Measurements from ENCODE around the gene PDCD7.
"Not testable (repeated sequence)": the region's sequence is repeated elsewhere in the genome, so short reads cannot be mapped to it uniquely, and the experiment has no call there.

Gene PDCD7

GRCh38 chr15:65077981-65078352 is 55.6 kb downstream of the PDCD7 start:
- no peak for DNase-seq (ENCODE audit: insufficient read length)
- no peak for FAIRE-seq
- no peak for TF ChIP-seq POLR2AphosphoS5 (IDR thresholded peaks at IDR 0.05; ENCODE audit: low read depth, low read length)
- TF ChIP-seq POLR2A (IDR thresholded peaks at IDR 0.05; ENCODE audit: low read depth, low read length), result no peak
- no peak for TF ChIP-seq TAF1 (IDR thresholded peaks at IDR 0.05; ENCODE audit: borderline replicate concordance, low read depth, low read length)

DNA sequence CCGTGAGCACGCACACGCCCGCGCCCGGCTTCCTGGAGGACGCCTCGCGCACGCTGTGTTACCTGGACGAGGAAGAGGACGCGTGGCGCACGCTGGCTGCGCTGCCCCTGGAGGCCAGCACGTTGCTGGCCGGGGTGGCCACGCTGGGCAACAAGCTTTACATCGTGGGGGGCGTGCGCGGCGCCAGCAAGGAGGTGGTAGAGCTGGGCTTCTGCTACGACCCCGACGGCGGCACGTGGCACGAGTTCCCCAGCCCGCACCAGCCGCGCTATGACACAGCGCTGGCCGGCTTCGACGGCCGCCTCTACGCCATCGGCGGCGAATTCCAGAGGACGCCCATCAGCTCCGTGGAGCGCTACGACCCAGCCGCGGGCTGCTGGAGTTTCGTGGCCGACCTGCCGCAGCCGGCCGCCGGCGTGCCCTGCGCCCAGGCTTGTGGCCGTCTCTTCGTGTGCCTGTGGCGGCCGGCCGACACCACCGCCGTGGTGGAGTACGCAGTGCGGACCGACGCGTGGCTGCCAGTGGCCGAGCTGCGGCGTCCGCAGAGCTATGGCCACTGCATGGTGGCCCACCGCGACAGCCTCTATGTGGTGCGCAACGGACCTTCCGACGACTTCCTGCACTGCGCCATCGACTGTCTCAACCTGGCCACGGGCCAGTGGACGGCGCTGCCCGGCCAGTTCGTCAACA is 56.2 kb downstream of the PDCD7 start:
- DNase-seq (ENCODE audit: insufficient read length) (no peak), FAIRE-seq (no peak)
- TF ChIP-seq POLR2AphosphoS5 (IDR thresholded peaks at IDR 0.05; ENCODE audit: low read depth, low read length), result no peak
- TF ChIP-seq POLR2A (IDR thresholded peaks at IDR 0.05; ENCODE audit: low read depth, low read length), result no peak
- TF ChIP-seq TAF1 (IDR thresholded peaks at IDR 0.05; ENCODE audit: borderline replicate concordance, low read depth, low read length), result no peak

GRCh38 chr15:65076486-65077290 is 56.9 kb downstream of the PDCD7 start, which contains the start of gene KBTBD13:
Gene KBTBD13, plus strand, starts transcription at chr15:65076746. Its CDS starts 70 bp downstream, at chr15:65076816.
- TF ChIP-seq TAF1 (IDR thresholded peaks at IDR 0.05; ENCODE audit: borderline replicate concordance, low read depth, low read length) (no peak), POLR2AphosphoS5 (IDR thresholded peaks at IDR 0.05; ENCODE audit: low read depth, low read length) (no peak), POLR2A (IDR thresholded peaks at IDR 0.05; ENCODE audit: low read depth, low read length) (no peak)
- FAIRE-seq (no peak), DNase-seq (ENCODE audit: insufficient read length) (no peak)

GRCh38 chr15:65075607-65076395 is 57.8 kb downstream of the PDCD7 start:
- not testable (repeated sequence) for FAIRE-seq; DNase-seq (ENCODE audit: insufficient read length)

DNA sequence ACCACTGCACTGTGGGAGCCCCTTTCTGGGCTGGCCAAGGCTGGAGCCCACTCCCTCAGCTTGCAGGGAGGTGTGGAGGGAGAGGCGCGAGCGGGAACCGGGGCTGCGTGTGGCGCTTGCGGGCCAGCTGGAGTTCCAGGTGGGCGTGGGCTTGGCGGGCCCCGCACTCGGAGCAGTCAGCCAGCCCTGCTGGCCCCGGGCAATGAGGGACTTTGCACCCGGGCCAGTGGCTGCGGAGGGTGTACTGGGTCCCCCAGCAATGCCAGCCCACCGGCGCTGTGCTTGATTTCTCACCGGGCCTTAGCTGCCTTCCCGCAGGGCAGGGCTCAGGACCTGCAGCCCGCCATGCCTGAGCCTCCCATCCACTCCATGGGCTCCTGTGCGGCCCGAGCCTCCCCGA is 58.7 kb downstream of the PDCD7 start:
- not testable (repeated sequence) for DNase-seq (ENCODE audit: insufficient read length); FAIRE-seq

GRCh38 chr15:65072617-65073016 is 61.0 kb downstream of the PDCD7 start:
- DNase-seq (ENCODE audit: insufficient read length), result no peak
- FAIRE-seq, result no peak
- no peak for TF ChIP-seq TAF1 (IDR thresholded peaks at IDR 0.05; ENCODE audit: borderline replicate concordance, low read depth, low read length)
- TF ChIP-seq POLR2AphosphoS5 (IDR thresholded peaks at IDR 0.05; ENCODE audit: low read depth, low read length), result no peak
- no peak for TF ChIP-seq POLR2A (IDR thresholded peaks at IDR 0.05; ENCODE audit: low read depth, low read length)

DNA sequence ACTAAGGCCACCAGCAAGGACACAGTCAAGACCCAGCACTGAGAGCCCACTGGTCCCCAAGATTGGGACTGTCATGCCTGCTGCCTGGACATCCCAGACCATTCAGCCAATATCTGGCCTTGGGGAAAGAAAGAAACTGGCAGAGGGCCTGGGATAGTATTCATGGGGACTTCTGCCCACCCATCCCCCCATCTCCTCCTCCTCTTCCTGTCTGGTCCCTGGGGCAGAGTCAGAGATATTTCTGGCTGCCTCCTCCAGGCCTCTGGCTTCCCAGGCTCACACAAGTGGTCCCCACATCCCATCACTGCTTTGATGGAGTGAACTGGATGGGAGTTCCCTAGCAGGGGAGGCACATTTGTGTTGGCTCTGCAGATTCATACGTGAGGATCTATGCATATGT is 61.6 kb downstream of the PDCD7 start:
- TF ChIP-seq POLR2A (IDR thresholded peaks at IDR 0.05; ENCODE audit: low read depth, low read length), result no peak
- no peak for TF ChIP-seq TAF1 (IDR thresholded peaks at IDR 0.05; ENCODE audit: borderline replicate concordance, low read depth, low read length)
- TF ChIP-seq POLR2AphosphoS5 (IDR thresholded peaks at IDR 0.05; ENCODE audit: low read depth, low read length), result no peak
- no peak for DNase-seq (ENCODE audit: insufficient read length)
- FAIRE-seq, result no peak

DNA sequence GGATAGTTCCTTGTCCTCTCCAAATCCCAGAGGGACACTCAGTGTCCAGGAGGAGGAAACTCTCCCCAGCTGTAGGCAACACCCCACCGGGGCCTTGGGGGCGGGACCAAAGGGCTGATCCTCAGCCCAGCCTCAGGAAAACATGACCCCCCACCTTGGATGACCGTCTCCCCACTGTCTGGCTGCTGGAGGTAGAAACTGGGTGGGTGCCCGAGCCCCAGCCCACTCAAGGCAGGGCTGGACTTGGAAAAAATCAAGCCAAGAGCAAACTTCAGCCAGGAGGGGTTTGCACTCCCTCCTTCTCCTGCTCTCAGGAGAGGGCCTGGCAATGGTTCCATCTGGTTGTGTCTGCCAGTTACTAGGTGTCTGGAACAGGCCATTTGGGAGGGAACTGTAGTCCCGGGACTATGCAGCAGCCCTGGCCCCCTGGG is 62.2 kb downstream of the PDCD7 start:
- DNase-seq (ENCODE audit: insufficient read length) (no peak), FAIRE-seq (no peak)
- no peak for TF ChIP-seq TAF1 (IDR thresholded peaks at IDR 0.05; ENCODE audit: borderline replicate concordance, low read depth, low read length)
- TF ChIP-seq POLR2A (IDR thresholded peaks at IDR 0.05; ENCODE audit: low read depth, low read length), result no peak
- no peak for TF ChIP-seq POLR2AphosphoS5 (IDR thresholded peaks at IDR 0.05; ENCODE audit: low read depth, low read length)

GRCh38 chr15:65069779-65070546 is 63.6 kb downstream of the PDCD7 start:
- FAIRE-seq (no peak), DNase-seq (ENCODE audit: insufficient read length) (no peak)
- TF ChIP-seq TAF1 (IDR thresholded peaks at IDR 0.05; ENCODE audit: borderline replicate concordance, low read depth, low read length), result no peak
- TF ChIP-seq POLR2A (IDR thresholded peaks at IDR 0.05; ENCODE audit: low read depth, low read length), result no peak
- TF ChIP-seq POLR2AphosphoS5 (IDR thresholded peaks at IDR 0.05; ENCODE audit: low read depth, low read length), result no peak

- DNase-seq (ENCODE audit: insufficient read length), result no peak
- TF ChIP-seq POLR2AphosphoS5 (IDR thresholded peaks at IDR 0.05; ENCODE audit: low read depth, low read length) (no peak), TAF1 (IDR thresholded peaks at IDR 0.05; ENCODE audit: borderline replicate concordance, low read depth, low read length) (no peak), POLR2A (IDR thresholded peaks at IDR 0.05; ENCODE audit: low read depth, low read length) (no peak)
- FAIRE-seq, result no peak
Measured at GRCh38 chr15:65069179-65069578, 64.4 kb downstream of the PDCD7 start.

GRCh38 chr15:65068403-65068788 is 65.2 kb downstream of the PDCD7 start:
- TF ChIP-seq POLR2A (IDR thresholded peaks at IDR 0.05; ENCODE audit: low read depth, low read length) (no peak), TAF1 (IDR thresholded peaks at IDR 0.05; ENCODE audit: borderline replicate concordance, low read depth, low read length) (no peak), POLR2AphosphoS5 (IDR thresholded peaks at IDR 0.05; ENCODE audit: low read depth, low read length) (no peak)
- FAIRE-seq (no peak), DNase-seq (ENCODE audit: insufficient read length) (no peak)

Measured in GM12892 (cell line).